GM19239 (cell line): Measurements from ENCODE around the gene FBXL16.

ENCODE experiments used
- DNase-seq: peaks from one replicate; pipeline ENCODE4 v3.0.0; 2011; ENCODE audit warnings: low spot score; ENCODE audit not compliant: insufficient read length
- FAIRE-seq: peaks from 2 replicates; lab custom pipeline; 2011; peaks lifted over from hg19 to GRCh38; lab: Jason Lieb, UNC

FBXL16 gene

GRCh38 chr16:711548-712320, 6.1 kb upstream of the FBXL16 start:
- DNase-seq (peak; percentile 98), FAIRE-seq (no peak)

DNA sequence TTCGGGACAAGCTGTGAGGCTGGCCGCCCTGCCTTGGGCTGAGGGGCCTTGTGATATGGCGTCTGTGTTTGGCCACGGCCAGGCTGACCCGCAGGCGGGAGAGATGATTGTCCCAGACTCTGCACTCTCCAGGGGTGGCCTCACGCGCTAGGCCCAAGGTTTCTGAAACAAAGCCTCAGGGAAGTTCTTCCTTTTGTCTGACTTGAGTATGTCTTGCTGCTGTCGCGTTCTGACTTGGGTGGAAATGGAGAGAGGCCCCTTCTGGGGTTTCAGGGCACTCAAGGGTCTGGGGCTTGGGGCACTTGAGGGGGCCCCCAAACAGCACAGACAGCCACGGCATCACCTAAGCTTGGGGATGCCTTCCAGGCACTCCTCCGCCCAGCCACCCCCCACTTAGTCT, 5.5 kb upstream of the FBXL16 start:
- FAIRE-seq, result no peak
- no peak for DNase-seq

- FAIRE-seq (no peak), DNase-seq (no peak)
Measured at GRCh38 chr16:710500-711075, 5.0 kb upstream of the FBXL16 start.

DNA sequence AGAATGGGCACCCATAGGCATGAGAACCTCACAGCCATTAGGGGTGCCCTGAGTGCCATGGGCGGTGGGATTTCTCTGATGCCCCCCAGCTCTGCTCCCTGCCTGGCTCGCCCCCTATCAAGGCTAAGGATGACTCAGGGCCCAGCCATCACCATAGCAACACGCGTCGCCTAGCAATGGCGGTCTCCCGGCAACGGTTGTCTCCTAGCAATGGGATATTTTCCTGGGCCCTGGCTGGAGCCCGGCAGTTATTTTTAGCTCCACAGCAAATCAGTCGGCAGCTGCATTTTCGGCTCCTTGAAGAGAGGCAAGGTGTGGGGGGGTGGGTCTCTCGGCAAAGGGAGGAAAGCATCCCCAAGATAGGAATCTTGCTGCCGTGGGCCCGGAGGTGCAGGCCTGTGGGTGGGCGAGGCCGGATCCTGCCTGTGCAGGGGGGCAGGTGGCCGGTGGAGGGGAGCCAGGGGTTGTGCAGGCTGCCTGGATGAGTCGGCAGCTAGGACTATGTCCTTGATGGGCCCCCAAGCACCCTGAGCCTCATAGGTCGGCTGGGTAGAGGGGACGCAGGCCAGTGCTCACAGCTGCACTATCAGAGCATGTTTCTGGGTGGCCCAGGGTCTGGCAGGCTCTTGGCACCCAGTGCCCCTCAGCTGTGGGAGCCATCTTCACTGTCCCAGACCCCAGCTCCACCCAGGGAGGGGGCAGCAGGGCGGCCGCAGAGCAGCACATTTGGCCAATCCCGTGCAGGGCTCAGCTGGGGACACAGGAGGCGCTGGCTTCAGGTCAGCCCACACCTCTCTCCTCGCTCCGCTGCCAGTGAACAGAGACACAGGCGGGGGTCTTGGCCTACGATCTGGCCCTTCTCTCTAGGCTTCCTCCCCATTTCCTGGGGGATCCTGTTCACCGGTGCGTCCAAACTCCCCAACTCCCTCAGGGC, 4.2 kb upstream of the FBXL16 start:
- no peak for DNase-seq
- no peak for FAIRE-seq

- DNase-seq (no peak), FAIRE-seq (no peak)
Measured at GRCh38 chr16:708959-709358, 3.4 kb upstream of the FBXL16 start.

GRCh38 chr16:708019-708418, 2.4 kb upstream of the FBXL16 start:
- no peak for FAIRE-seq
- DNase-seq, result no peak

DNA sequence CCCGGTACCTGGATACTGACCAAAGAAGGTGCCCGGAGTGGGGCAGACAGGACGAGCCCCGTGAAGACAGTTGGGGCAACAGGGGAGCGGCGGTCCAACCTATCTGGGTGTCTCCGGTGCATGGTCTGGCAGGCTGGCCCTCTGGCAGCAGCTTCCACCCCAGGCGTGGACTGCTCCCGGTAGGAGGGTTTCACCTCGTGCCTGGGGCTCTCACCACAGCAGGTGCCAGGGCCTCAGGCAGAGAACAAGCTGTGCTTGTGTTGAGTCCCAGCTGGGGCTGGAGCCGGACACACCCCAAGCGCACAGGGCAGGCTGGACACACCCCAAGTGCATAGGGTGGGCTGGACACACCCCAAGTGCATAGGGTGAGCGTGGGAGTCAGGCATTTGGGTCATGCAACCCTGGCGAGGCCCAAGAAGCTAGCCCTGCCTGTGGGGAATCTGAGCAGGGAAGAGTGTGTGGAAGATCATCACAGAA, 1.5 kb upstream of the FBXL16 start:
- DNase-seq (no peak), FAIRE-seq (no peak)

GRCh38 chr16:706189-707061, 824 bp upstream of the FBXL16 start:
- FAIRE-seq (no peak), DNase-seq (no peak)

GRCh38 chr16:704552-705380, 835 bp downstream of the FBXL16 start:
- FAIRE-seq (no peak), DNase-seq (no peak)

GRCh38 chr16:704047-704446, 1.6 kb downstream of the FBXL16 start:
- FAIRE-seq (no peak), DNase-seq (no peak)

GRCh38 chr16:703406-703805, 2.2 kb downstream of the FBXL16 start:
- FAIRE-seq (no peak), DNase-seq (no peak)

- FAIRE-seq (no peak), DNase-seq (no peak)
Measured at GRCh38 chr16:702341-702740, 3.3 kb downstream of the FBXL16 start.

DNA sequence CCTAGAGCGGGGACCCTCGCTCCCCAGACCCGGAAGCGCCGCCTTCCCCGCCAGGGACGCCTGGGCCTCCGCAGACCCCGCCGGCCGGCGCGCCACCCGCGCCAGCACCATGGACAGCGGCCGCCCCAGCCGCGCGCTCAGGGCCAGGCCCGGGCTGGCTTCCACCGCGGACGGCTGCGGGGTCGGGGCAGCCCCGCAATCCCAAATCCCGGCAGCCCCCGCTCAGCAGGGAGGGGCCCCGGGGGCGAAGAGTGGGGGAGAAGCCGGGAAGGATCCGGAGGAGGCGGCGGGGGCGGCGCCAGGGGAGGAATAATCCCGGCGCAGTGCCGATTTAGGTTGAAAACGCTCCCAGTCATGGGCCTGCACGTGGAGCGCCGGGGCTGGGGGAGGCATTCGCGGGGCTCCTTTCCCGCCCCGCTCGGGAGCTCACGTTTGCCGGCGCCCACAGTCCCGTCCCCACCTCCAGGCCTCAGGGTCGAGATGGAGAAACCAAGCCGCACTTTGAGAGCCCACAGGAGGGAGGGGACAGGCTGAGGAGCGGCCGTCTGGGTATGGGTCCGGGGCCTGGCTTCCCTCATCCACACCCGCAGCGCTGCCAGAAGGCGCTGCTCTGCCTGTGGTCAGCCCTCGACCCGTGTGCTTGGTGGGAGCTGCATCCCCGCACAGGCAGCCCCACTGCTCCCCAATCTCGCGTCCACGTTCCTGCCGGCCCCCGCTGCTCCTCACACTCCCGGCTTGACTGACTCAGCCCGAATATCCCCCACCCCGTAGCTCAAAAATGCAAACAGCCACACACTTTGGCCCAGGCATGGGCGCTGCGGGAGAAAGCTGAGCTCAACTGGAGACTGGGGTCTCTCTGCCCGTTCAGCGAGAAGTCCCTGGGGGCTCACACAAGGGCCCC, 4.7 kb downstream of the FBXL16 start:
- DNase-seq, result no peak
- FAIRE-seq, result no peak

DNA sequence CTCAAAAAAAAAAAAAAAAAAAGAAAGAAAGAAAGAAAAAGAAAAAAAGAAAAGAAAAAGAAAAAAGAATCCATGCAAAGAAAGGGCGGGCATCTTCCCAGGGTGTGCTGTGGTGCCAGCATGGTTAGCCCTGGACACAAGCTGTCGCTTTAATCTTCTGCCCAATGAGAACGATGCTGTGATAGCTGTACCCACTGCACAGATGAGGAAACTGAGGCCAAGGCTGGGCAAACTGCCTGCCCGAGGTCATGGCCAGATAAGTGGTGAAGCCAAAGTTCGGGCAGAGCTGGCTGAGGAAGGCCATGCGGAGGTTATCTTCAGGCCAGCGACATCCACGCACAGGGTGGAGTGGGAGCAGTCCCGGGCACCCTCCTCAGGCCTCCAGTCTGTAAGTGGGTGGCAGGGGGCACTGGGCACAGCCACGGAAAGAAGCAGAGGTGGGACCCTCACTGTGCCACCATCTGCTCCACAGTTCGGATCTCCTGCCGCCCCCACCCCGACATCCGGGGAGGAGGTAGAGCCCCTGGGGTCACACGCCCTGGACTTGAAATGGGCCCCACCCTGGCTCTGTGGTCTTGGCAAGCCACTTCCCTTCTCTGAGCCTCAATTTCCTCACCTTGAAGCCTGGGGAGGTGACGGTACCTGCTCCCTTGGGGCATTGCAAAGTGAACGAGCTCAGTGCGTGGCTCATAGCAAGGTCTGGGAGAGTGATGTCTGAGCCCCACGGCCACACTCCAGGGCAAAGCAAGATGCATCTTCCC, 6.5 kb downstream of the FBXL16 start:
- FAIRE-seq, result no peak
- DNase-seq, result no peak

DNA sequence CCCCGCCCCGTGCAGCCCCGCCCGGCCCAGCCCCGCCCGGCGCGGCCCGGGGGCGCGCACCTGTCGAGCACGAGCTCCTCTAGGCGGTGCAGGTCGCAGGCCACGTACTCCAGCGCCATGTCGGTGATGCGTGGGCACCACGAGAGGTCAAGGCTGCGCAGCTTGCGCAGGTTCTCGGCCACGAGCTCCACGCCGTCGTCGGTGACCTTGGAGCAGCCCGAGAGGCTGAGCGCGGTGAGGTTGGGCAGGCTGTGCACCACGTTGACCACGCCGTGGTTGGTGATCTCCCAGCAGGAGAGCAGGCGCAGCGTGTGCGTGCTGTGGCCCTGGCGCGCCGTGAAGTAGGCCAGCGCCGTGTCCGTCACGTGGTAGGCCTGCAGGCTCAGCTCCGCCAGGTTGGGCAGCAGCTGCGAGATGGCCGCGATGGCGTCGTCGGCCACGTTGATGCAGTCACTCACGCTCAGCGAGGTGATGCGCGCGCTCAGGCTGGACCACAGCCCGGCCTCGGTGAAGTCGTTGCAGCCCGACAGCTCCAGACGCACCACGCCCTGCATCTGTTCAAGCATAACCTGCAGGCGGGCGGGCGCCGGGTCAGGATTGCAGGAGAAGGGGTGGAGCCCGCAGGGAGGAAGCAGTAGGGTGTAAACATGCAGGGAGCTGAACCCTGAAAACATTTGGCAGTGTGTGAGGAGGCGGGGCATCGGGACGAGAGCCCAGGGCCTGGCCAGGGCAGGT, 10.1 kb downstream of the FBXL16 start:
- no peak for FAIRE-seq

DNA sequence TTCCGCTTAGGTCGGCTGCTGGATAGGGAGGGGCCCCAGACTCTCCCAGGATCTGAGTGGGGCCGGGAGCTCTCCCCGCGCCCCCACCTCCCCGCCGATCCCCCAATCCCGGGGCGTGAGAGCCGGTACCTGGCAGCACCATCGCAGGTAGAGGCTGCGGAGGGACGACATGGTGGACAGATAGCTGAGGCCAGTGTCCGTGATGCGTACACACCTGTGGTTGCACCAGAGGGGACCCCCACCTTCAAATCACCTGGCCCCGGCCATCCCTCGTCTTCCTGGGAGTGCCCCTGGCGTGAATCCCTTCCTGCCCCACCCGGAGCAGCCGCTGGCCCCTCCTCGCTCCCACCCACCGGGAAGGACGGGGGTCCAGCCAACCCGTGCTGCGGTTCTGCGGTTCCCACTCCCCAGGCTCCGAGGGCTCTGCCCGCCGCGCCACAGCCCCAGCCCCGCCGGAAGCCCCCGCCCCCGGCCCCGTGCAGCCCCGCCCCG, 10.7 kb downstream of the FBXL16 start:
- no peak for DNase-seq
- FAIRE-seq, result no peak

More for the DNA sequence above, 10.1 kb downstream of the FBXL16 start:
- DNase-seq, result peak; percentile 83
